Stimulated activated CD4-positive, alpha-beta T cell treated with anti-CD3 and anti-CD28 coated beads, Interleukin-4, amount 100 ng/mL, for 24 hours (primary cell): ENCODE results near the gene ZNF423.

ENCODE experiments used
- DNase-seq: peaks from one replicate; pipeline ENCODE4 v3.0.0-alpha.2; 2020

ZNF423 gene

DNA sequence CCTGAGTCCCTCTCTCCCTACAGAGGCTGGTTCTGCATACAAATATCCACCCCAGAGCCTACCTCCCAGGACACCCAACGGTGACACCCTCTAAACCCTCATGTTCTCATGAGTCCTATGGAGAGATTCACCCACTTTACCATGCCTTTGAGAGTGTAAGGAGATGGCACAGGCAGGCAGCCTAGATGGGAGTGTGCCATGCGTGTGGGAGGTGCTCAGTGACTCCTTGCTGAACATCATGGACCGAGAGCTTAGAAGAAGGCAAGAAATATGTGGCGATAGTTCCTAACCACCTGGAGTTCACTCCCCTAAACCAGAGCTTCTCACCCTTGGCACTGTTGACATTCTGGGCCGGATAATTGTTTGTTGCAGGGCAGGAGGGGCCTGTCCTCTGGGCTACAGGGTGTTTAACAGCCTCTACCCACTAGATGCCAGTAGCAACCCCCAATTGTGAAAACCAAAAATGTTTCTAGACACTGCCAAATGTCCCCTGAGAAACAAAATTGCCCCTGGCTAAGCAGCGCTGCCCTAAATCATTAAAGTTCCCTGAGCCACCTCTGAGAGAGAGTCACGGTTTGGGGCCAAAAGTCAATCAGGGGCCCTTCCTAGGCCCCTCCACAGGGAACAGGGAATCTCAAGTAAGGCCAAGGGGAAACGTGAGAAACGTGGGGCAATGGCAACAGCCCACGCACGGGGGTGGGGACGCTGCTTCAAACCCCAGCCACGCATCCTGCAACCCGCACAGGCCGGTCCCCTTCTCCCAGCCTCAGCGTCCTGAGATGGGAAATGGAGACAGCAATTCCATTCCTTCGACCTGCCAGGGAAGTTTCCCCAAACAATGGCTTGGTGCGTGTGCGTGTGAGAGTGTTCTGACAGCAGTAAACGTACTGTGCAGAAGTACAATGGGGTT lies 415.5 kb downstream of the ZNF423 start:
- DNase-seq, result no peak

DNA sequence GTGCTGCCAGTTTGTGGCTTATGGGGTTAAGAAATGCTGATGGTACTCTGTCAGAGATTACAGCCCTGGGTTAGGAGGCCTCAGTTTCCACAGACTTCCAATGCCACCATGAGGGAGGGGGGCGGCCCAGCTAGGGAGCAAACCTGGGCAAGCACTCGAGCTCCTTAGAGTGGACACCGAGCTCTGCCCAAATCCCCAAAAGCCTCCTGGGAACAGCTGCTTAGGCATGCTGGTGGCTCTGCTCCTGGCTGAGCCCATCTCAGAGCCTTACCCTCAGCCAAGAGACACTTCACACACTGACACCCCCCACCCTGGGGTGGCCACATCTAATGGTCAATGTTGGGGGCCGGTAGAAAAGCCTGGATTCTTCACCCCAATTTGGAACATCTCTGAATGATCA lies 416.2 kb downstream of the ZNF423 start:
- no peak for DNase-seq

- DNase-seq, result no peak
These were observed 416.9 kb downstream of the ZNF423 start for GRCh38 chr16:49439050-49439449.
